WTC11 (cell line): Measurements from ENCODE around the gene TMUB2. TPM values are rescaled to one million over a fixed set of nuclear protein-coding genes. Genes with fewer than 3 reads are reported as not detected.

ENCODE experiments used
- E2F1 ChIP-seq: sonication (generic); formaldehyde crosslinking; IDR thresholded peaks from 2 replicates; pipeline ENCODE4 v1.8.0; 2022; ENCODE audit warnings: mild to moderate bottlenecking, missing genetic modification reagents
- ETV6 ChIP-seq: sonication (generic); formaldehyde crosslinking; IDR thresholded peaks from 2 replicates; pipeline ENCODE4 v1.8.1; 2022; ENCODE audit warnings: mild to moderate bottlenecking, missing genetic modification reagents
- FOXK1 ChIP-seq: sonication (generic); formaldehyde crosslinking; IDR thresholded peaks from 2 replicates; pipeline ENCODE4 v1.8.0; 2022; ENCODE audit warnings: mild to moderate bottlenecking, moderate library complexity, missing genetic modification reagents
- HMGA2 ChIP-seq: fragments of 250-450 bp; sonication (Bioruptor Pico); IDR thresholded peaks from 2 replicates; pipeline ENCODE4 v1.4.0; 2021; ENCODE audit warnings: mild to moderate bottlenecking, moderate library complexity
- JAZF1 ChIP-seq: fragments of 250-450 bp; sonication (Bioruptor Pico); IDR thresholded peaks from 2 replicates; pipeline ENCODE4 v1.9.0; 2021; ENCODE audit warnings: moderate library complexity, mild to moderate bottlenecking, inconsistent platforms
- MYBL2 ChIP-seq: sonication (generic); formaldehyde crosslinking; IDR thresholded peaks from 2 replicates; pipeline ENCODE4 v1.8.1; 2023; ENCODE audit warnings: mild to moderate bottlenecking, moderate library complexity, missing genetic modification reagents
- OVOL2 ChIP-seq: fragments of 250-450 bp; sonication (Bioruptor Pico); IDR thresholded peaks from 2 replicates; pipeline ENCODE4 v1.9.0; 2021; ENCODE audit warnings: mild to moderate bottlenecking, borderline replicate concordance
- TEAD1 ChIP-seq: sonication (generic); formaldehyde crosslinking; IDR thresholded peaks from 2 replicates; pipeline ENCODE4 v1.8.0; 2022; ENCODE audit warnings: mild to moderate bottlenecking, missing genetic modification reagents
- USF1 ChIP-seq: sonication (generic); formaldehyde crosslinking; IDR thresholded peaks from 2 replicates; pipeline ENCODE4 v1.8.0; 2022; ENCODE audit warnings: mild to moderate bottlenecking, missing genetic modification reagents
- USF2 ChIP-seq: sonication (generic); formaldehyde crosslinking; IDR thresholded peaks from 2 replicates; pipeline ENCODE4 v1.8.1; 2023; ENCODE audit warnings: mild to moderate bottlenecking, missing genetic modification reagents, moderate library complexity
- ZNF121 ChIP-seq: sonication (generic); formaldehyde crosslinking; IDR thresholded peaks from 2 replicates; pipeline ENCODE4 v1.8.0; 2023; ENCODE audit warnings: missing genetic modification reagents
- ZNF138 ChIP-seq: sonication (generic); formaldehyde crosslinking; conservative IDR thresholded peaks from 2 replicates; pipeline ENCODE4 v1.8.1; 2022; ENCODE audit warnings: mild to moderate bottlenecking, moderate library complexity, missing genetic modification reagents
- total RNA-seq: library from RNA; stranded (reverse); gene quantifications from 3 replicates; pipeline ENCODE4 v1.2.3, GENCODE V29; 2021
- TF ChIP-seq, protein P1 (sequence below): sonication (generic); formaldehyde crosslinking; conservative IDR thresholded peaks from 2 replicates; pipeline ENCODE4 v1.8.1; 2023; ENCODE audit warnings: mild to moderate bottlenecking, low read depth, missing genetic modification reagents, moderate library complexity
- TF ChIP-seq, protein P2 (sequence below): sonication (generic); formaldehyde crosslinking; IDR thresholded peaks from 2 replicates; pipeline ENCODE4 v1.8.0; 2022; ENCODE audit warnings: missing genetic modification reagents
- TF ChIP-seq, protein P3 (sequence below): fragments of 250-450 bp; sonication (Bioruptor Pico); IDR thresholded peaks from 2 replicates; pipeline ENCODE4 v1.9.0; 2021; ENCODE audit warnings: mild to moderate bottlenecking

Gene TMUB2
- total RNA-seq, 1 experiment from 2014 or later: 26.9 TPM

- TF ChIP-seq TEAD1 (0 out of 2 replicates have a peak, but pooled peaks have one; percentile 59), E2F1 (CRISPR knock-in tag) (no peak; the same call in 1 of the 2 replicates), MYBL2 (CRISPR knock-in tag) (no peak), HMGA2 (CRISPR knock-in tag) (no peak), FOXK1 (CRISPR knock-in tag) (no peak), JAZF1 (CRISPR knock-in tag) (no peak), OVOL2 (CRISPR knock-in tag) (no peak), ZNF138 (CRISPR knock-in tag) (no peak), USF2 (CRISPR knock-in tag) (no peak), USF1 (no peak), ZNF121 (CRISPR knock-in tag) (0 out of 2 replicates have a peak, but pooled peaks have one; percentile 1), ETV6 (CRISPR knock-in tag) (peak; percentile 68; the same call in 1 of the 2 replicates)
- TF ChIP-seq, protein P1, sequence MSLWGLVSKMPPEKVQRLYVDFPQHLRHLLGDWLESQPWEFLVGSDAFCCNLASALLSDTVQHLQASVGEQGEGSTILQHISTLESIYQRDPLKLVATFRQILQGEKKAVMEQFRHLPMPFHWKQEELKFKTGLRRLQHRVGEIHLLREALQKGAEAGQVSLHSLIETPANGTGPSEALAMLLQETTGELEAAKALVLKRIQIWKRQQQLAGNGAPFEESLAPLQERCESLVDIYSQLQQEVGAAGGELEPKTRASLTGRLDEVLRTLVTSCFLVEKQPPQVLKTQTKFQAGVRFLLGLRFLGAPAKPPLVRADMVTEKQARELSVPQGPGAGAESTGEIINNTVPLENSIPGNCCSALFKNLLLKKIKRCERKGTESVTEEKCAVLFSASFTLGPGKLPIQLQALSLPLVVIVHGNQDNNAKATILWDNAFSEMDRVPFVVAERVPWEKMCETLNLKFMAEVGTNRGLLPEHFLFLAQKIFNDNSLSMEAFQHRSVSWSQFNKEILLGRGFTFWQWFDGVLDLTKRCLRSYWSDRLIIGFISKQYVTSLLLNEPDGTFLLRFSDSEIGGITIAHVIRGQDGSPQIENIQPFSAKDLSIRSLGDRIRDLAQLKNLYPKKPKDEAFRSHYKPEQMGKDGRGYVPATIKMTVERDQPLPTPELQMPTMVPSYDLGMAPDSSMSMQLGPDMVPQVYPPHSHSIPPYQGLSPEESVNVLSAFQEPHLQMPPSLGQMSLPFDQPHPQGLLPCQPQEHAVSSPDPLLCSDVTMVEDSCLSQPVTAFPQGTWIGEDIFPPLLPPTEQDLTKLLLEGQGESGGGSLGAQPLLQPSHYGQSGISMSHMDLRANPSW: no peak
- TF ChIP-seq, protein P2, sequence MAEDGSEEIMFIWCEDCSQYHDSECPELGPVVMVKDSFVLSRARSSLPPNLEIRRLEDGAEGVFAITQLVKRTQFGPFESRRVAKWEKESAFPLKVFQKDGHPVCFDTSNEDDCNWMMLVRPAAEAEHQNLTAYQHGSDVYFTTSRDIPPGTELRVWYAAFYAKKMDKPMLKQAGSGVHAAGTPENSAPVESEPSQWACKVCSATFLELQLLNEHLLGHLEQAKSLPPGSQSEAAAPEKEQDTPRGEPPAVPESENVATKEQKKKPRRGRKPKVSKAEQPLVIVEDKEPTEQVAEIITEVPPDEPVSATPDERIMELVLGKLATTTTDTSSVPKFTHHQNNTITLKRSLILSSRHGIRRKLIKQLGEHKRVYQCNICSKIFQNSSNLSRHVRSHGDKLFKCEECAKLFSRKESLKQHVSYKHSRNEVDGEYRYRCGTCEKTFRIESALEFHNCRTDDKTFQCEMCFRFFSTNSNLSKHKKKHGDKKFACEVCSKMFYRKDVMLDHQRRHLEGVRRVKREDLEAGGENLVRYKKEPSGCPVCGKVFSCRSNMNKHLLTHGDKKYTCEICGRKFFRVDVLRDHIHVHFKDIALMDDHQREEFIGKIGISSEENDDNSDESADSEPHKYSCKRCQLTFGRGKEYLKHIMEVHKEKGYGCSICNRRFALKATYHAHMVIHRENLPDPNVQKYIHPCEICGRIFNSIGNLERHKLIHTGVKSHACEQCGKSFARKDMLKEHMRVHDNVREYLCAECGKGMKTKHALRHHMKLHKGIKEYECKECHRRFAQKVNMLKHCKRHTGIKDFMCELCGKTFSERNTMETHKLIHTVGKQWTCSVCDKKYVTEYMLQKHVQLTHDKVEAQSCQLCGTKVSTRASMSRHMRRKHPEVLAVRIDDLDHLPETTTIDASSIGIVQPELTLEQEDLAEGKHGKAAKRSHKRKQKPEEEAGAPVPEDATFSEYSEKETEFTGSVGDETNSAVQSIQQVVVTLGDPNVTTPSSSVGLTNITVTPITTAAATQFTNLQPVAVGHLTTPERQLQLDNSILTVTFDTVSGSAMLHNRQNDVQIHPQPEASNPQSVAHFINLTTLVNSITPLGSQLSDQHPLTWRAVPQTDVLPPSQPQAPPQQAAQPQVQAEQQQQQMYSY (CRISPR knock-in tag): no peak
- TF ChIP-seq, protein P3, sequence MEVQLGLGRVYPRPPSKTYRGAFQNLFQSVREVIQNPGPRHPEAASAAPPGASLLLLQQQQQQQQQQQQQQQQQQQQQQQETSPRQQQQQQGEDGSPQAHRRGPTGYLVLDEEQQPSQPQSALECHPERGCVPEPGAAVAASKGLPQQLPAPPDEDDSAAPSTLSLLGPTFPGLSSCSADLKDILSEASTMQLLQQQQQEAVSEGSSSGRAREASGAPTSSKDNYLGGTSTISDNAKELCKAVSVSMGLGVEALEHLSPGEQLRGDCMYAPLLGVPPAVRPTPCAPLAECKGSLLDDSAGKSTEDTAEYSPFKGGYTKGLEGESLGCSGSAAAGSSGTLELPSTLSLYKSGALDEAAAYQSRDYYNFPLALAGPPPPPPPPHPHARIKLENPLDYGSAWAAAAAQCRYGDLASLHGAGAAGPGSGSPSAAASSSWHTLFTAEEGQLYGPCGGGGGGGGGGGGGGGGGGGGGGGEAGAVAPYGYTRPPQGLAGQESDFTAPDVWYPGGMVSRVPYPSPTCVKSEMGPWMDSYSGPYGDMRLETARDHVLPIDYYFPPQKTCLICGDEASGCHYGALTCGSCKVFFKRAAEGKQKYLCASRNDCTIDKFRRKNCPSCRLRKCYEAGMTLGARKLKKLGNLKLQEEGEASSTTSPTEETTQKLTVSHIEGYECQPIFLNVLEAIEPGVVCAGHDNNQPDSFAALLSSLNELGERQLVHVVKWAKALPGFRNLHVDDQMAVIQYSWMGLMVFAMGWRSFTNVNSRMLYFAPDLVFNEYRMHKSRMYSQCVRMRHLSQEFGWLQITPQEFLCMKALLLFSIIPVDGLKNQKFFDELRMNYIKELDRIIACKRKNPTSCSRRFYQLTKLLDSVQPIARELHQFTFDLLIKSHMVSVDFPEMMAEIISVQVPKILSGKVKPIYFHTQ (CRISPR knock-in tag): no peak
Observed at GRCh38 chr17:44191941-44192496, 5.2 kb downstream of the TMUB2 start (continued).
